CD4-positive, alpha-beta T cell treated with Interleukin-6 for 4 hours (primary cell): ENCODE results near the gene LYRM4.
"Not testable (repeated sequence)": the region's sequence is repeated elsewhere in the genome, so short reads cannot be mapped to it uniquely, and the experiment has no call there.

ENCODE experiments used
- DNase-seq: peaks from one replicate; pipeline ENCODE4 v3.0.0-alpha.2; 2020; ENCODE audit warnings: mixed read lengths

Gene LYRM4

GRCh38 chr6:5071216-5071615 lies 189.5 kb downstream of the LYRM4 start:
- no peak for DNase-seq

- no peak for DNase-seq
Observed at GRCh38 chr6:5068153-5068751, 192.5 kb downstream of the LYRM4 start.

- no peak for DNase-seq
Observed at GRCh38 chr6:5067305-5067704, 193.4 kb downstream of the LYRM4 start.

- no peak for DNase-seq
Observed at GRCh38 chr6:5066456-5067093, 194.2 kb downstream of the LYRM4 start.

- DNase-seq, result no peak
Observed at GRCh38 chr6:5063617-5064016, 197.1 kb downstream of the LYRM4 start.

- DNase-seq, result no peak
Observed at GRCh38 chr6:5061152-5061551, 199.6 kb downstream of the LYRM4 start.

GRCh38 chr6:5060439-5060838 lies 200.3 kb downstream of the LYRM4 start:
- DNase-seq, result not testable (repeated sequence)

GRCh38 chr6:5059036-5059896 lies 201.5 kb downstream of the LYRM4 start:
- DNase-seq, result no peak
